Esophagus muscularis mucosa (tissue), 4 donors: Measurements from ENCODE around the gene CTIF. TPM values are rescaled to one million over a fixed set of nuclear protein-coding genes. Genes with fewer than 3 reads are reported as not detected.
A peak's percentile ranks its signal among the peaks of the same experiment; 100 is the strongest.

Experiments used
- DNase-seq: peaks from one replicate; pipeline ENCODE4 v3.0.0-alpha.2; 2017; ENCODE audit errors: extremely low spot score
- H3K27ac ChIP-seq, 4 donors: fragments of 200-600 bp; sonication (generic); replicated peaks in 1 of 4; 1 replicate in 3 of 4; 2 replicates in 1 of 4; pipeline ENCODE4 v1.5.1; 2016 to 2019; ENCODE audit warnings: mild to moderate bottlenecking in 1 of 4
- H3K27me3 ChIP-seq, 4 donors: fragments of 200-600 bp; sonication (generic); one replicate each; pipeline versions ENCODE4 v1.5.1 to v1.6.0; 2016 to 2019
- H3K36me3 ChIP-seq, 4 donors: fragments of 200-600 bp; sonication (generic); one replicate each; pipeline ENCODE4 v1.5.1; 2016 to 2019
- H3K4me1 ChIP-seq, 4 donors: fragments of 200-600 bp; sonication (generic); one replicate each; pipeline ENCODE4 v1.5.1; 2016 to 2019
- H3K4me3 ChIP-seq, 4 donors: fragments of 200-600 bp; sonication (generic); 1 replicate in 2 of 4; 2 replicates in 2 of 4; pipeline ENCODE4 v1.5.1; 2016 to 2019; ENCODE audit warnings: mild to moderate bottlenecking in 4 of 4, moderate library complexity in 1 of 4
- H3K9me3 ChIP-seq, 4 donors: fragments of 200-600 bp; sonication (generic); 1 replicate in 3 of 4; 2 replicates in 1 of 4; pipeline ENCODE4 v1.5.1; 2016 to 2019
- EP300 ChIP-seq: sonication (generic); formaldehyde crosslinking; IDR thresholded peaks from one replicate; pipeline ENCODE4 v1.6.1; 2017; ENCODE audit warnings: antibody characterized with exemption
- POLR2A ChIP-seq: fragments of 450-650 bp; IDR thresholded peaks from one replicate; pipeline ENCODE4 v1.6.1; 2017; ENCODE audit warnings: antibody characterized with exemption, moderate library complexity, mild to moderate bottlenecking, low read depth
- POLR2AphosphoS5 ChIP-seq, 2 donors: sonication (generic); formaldehyde crosslinking; IDR thresholded peaks; one replicate each; pipeline ENCODE4 v1.6.1; 2017; ENCODE audit warnings: antibody characterized with exemption in 2 of 2
- WGBS: methylation state at CpG from one replicate; pipeline ENCODE4 v1.1.5; 2018; 5-methylcytosine and 5-hydroxymethylcytosine counted together
- intact Hi-C: fragments of 100-400 bp; cut with DNase I; formaldehyde crosslinking; loops from one replicate; pipeline ENCODE4 v1.15.1; 2023
- total RNA-seq, 4 donors: library from RNA; depleted of rRNA; stranded (reverse); fragments of >200 nt; gene quantifications; one replicate each; pipeline versions ENCODE4 v1.1.0 to v1.2.1, GENCODE V29; 2016
- TF ChIP-seq, protein P1 (sequence below), 3 experiments: fragments of 200-600 bp in 2 of 3; fragments of 450-650 bp in 1 of 3; sonication (generic) in 2 of 3; IDR thresholded peaks; one replicate each; pipeline ENCODE4 v1.5.1; 2017 to 2019; ENCODE audit warnings: antibody characterized with exemption in 3 of 3, mild to moderate bottlenecking in 2 of 3, moderate library complexity in 1 of 3

CTIF gene
- total RNA-seq, 4 donors from 2014 or later, result 63.1 to 137 (median 87.7) TPM

GRCh38 chr18:48666613-48667012 lies 127.8 kb downstream of the CTIF start:
- no peak for DNase-seq
- Histone ChIP-seq H3K4me3 (no peak overlapping the region), H3K4me1 (peaks cover 5 to 29% (median 26%) of the 10 kb centered on the region in 4 donors), H3K27me3 (no peaks in the 10 kb centered on the region), H3K9me3 (peaks cover 0 to 8% (median 2%) of the 10 kb centered on the region in 4 donors), H3K36me3 (peaks cover 11 to 61% (median 58%) of the 10 kb centered on the region in 4 donors), H3K27ac (no peak overlapping the region)
- no peak for TF ChIP-seq EP300
- TF ChIP-seq, protein P1, sequence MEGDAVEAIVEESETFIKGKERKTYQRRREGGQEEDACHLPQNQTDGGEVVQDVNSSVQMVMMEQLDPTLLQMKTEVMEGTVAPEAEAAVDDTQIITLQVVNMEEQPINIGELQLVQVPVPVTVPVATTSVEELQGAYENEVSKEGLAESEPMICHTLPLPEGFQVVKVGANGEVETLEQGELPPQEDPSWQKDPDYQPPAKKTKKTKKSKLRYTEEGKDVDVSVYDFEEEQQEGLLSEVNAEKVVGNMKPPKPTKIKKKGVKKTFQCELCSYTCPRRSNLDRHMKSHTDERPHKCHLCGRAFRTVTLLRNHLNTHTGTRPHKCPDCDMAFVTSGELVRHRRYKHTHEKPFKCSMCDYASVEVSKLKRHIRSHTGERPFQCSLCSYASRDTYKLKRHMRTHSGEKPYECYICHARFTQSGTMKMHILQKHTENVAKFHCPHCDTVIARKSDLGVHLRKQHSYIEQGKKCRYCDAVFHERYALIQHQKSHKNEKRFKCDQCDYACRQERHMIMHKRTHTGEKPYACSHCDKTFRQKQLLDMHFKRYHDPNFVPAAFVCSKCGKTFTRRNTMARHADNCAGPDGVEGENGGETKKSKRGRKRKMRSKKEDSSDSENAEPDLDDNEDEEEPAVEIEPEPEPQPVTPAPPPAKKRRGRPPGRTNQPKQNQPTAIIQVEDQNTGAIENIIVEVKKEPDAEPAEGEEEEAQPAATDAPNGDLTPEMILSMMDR (IDR thresholded peaks at IDR 0.05), result no peak
- TF ChIP-seq POLR2AphosphoS5 (IDR thresholded peaks at IDR 0.05), result no peak
- no peak for TF ChIP-seq POLR2A
- intact Hi-C loops, result no loop called here
- WGBS, result 96% methylated on average over 4 of the region's 4 CpGs

- Histone ChIP-seq H3K27ac (no peak overlapping the region), H3K4me3 (no peak overlapping the region), H3K4me1 (peaks cover 5 to 20% (median 17%) of the 10 kb centered on the region in 4 donors), H3K36me3 (peaks cover 11 to 62% (median 59%) of the 10 kb centered on the region in 4 donors), H3K27me3 (no peaks in the 10 kb centered on the region), H3K9me3 (peaks cover 0 to 8% (median 2%) of the 10 kb centered on the region in 4 donors)
- no peak for DNase-seq
- intact Hi-C loops, result no loop called here
- 98% methylated on average over 5 of the region's 13 CpGs for WGBS
- TF ChIP-seq EP300, result no peak
- TF ChIP-seq, protein P1 (IDR thresholded peaks at IDR 0.05), result peak in 1 of 3 experiments; percentile 9
- no peak for TF ChIP-seq POLR2A
- TF ChIP-seq POLR2AphosphoS5 (IDR thresholded peaks at IDR 0.05), result no peak
Measured at GRCh38 chr18:48667276-48668254, 128.7 kb downstream of the CTIF start.

- 98% methylated on average over 15 of the region's 15 CpGs for WGBS
- H3K36me3 ChIP-seq, result peaks cover 11 to 62% (median 59%) of the 10 kb centered on the region in 4 donors
- no peak overlapping the region for H3K4me3 ChIP-seq
- intact Hi-C loops, result no loop called here
- H3K27me3 ChIP-seq, result no peaks in the 10 kb centered on the region
- peaks cover 0 to 8% (median 2%) of the 10 kb centered on the region in 4 donors for H3K9me3 ChIP-seq
- TF ChIP-seq POLR2A (no peak), POLR2AphosphoS5 (IDR thresholded peaks at IDR 0.05) (no peak), EP300 (no peak)
- TF ChIP-seq, protein P1 (IDR thresholded peaks at IDR 0.05), result no peak
- peaks cover 5 to 10% (median 10%) of the 10 kb centered on the region in 4 donors for H3K4me1 ChIP-seq
- DNase-seq, result no peak
- no peak overlapping the region for H3K27ac ChIP-seq
Measured at GRCh38 chr18:48668466-48669179, 129.8 kb downstream of the CTIF start.

GRCh38 chr18:48669180-48669675 lies 130.4 kb downstream of the CTIF start:
- Histone ChIP-seq H3K9me3 (peaks cover 0 to 8% (median 2%) of the 10 kb centered on the region in 4 donors), H3K4me1 (peaks cover 2 to 7% (median 4%) of the 10 kb centered on the region in 4 donors), H3K27ac (no peak overlapping the region), H3K4me3 (no peak overlapping the region), H3K36me3 (peaks cover 11 to 64% (median 61%) of the 10 kb centered on the region in 4 donors), H3K27me3 (no peaks in the 10 kb centered on the region)
- 85% methylated on average over 3 of the region's 3 CpGs for WGBS
- DNase-seq, result no peak
- intact Hi-C loops, result no loop called here
- no peak for TF ChIP-seq POLR2AphosphoS5 (IDR thresholded peaks at IDR 0.05)
- TF ChIP-seq, protein P1 (IDR thresholded peaks at IDR 0.05), result no peak
- no peak for TF ChIP-seq POLR2A
- TF ChIP-seq EP300, result no peak
